Gastroesophageal sphincter (tissue), 4 donors: ENCODE measurements around the gene CDH13. TPM values are rescaled to one million over a fixed set of nuclear protein-coding genes. Genes with fewer than 3 reads are reported as not detected.

ENCODE experiments used
- ATAC-seq: fragments of 150-250 bp; one replicate; pipeline ENCODE4 v1.9.1; 2016; ENCODE audit warnings: mild to moderate bottlenecking, moderate library complexity
- H3K27ac ChIP-seq, 4 donors: fragments of 200-600 bp; sonication (generic) in 3 of 4; 1 replicate in 3 of 4; 2 replicates in 1 of 4; pipeline ENCODE4 v1.5.1; 2016 to 2019
- H3K27me3 ChIP-seq: fragments of 200-600 bp; sonication (generic); one replicate; pipeline ENCODE4 v1.5.1; 2019
- H3K36me3 ChIP-seq, 2 donors: fragments of 200-600 bp; sonication (generic); one replicate each; pipeline ENCODE4 v1.5.1; 2019; ENCODE audit warnings: control low read depth in 1 of 2
- H3K4me1 ChIP-seq, 3 donors: fragments of 200-600 bp; sonication (generic); 1 replicate in 2 of 3; 2 replicates in 1 of 3; pipeline ENCODE4 v1.5.1; 2016 to 2019; ENCODE audit warnings: control low read depth in 2 of 3
- H3K4me3 ChIP-seq, 2 donors: fragments of 200-600 bp; sonication (generic); one replicate each; pipeline ENCODE4 v1.5.1; 2019; ENCODE audit warnings: mild to moderate bottlenecking in 1 of 2, moderate library complexity in 1 of 2
- H3K9me3 ChIP-seq, 3 donors: fragments of 200-600 bp; sonication (generic); one replicate each; pipeline ENCODE4 v1.5.1; 2017 to 2019; ENCODE audit warnings: control low read depth in 2 of 3
- CTCF ChIP-seq, 4 experiments: fragments of 200-600 bp in 2 of 4; fragments of 450-650 bp in 2 of 4; sonication (generic) in 1 of 4; IDR thresholded peaks; one replicate each; pipeline ENCODE4 v1.5.1; 2017 to 2019; ENCODE audit warnings: antibody characterized with exemption in 4 of 4, mild to moderate bottlenecking in 2 of 4, moderate library complexity in 2 of 4
- EP300 ChIP-seq: sonication (generic); formaldehyde crosslinking; IDR thresholded peaks from one replicate; pipeline ENCODE4 v1.6.1; 2017; ENCODE audit warnings: antibody characterized with exemption, mild to moderate bottlenecking
- POLR2A ChIP-seq, 2 donors: fragments of 450-650 bp; IDR thresholded peaks; one replicate each; pipeline ENCODE4 v1.6.1; 2017; ENCODE audit warnings: antibody characterized with exemption in 2 of 2, mild to moderate bottlenecking in 2 of 2, moderate library complexity in 1 of 2
- POLR2AphosphoS5 ChIP-seq: sonication (generic); formaldehyde crosslinking; IDR thresholded peaks from one replicate; pipeline ENCODE4 v1.6.1; 2017; ENCODE audit warnings: antibody characterized with exemption
- WGBS, 2 donors: methylation state at CpG; one replicate each; pipeline ENCODE4 v1.1.5; 2018; ENCODE audit warnings: low coverage in 1 of 2; 5-methylcytosine and 5-hydroxymethylcytosine counted together
- small RNA-seq, 4 donors: library from RNA; depleted of rRNA; stranded (forward); fragments of <200 nt; gene quantifications; one replicate each; pipeline ENCODE3, GENCODE V24; 2016
- total RNA-seq, 4 donors: library from RNA; depleted of rRNA; stranded (reverse); fragments of >200 nt; gene quantifications; one replicate each; pipeline ENCODE4 v1.1.0, GENCODE V29; 2016

The CDH13 gene
- total RNA-seq, 4 donors from 2014 or later: 4.2 to 22.3 (median 11.4) TPM

GRCh38 chr16:83845263-83845662, 1218.5 kb downstream of the CDH13 start:
- Histone ChIP-seq H3K27me3 (no peaks in the 10 kb centered on the region), H3K4me3 (no peak overlapping the region), H3K9me3 (no peaks in the 10 kb centered on the region), H3K27ac (no peak overlapping the region), H3K4me1 (no peaks in the 10 kb centered on the region), H3K36me3 (no peaks in the 10 kb centered on the region)
- no peak for TF ChIP-seq EP300
- TF ChIP-seq POLR2AphosphoS5: no peak
- TF ChIP-seq CTCF (IDR thresholded peaks at IDR 0.05): no peak
- TF ChIP-seq POLR2A (IDR thresholded peaks at IDR 0.05): no peak
- ATAC-seq: no peak
- WGBS, 2 donors: 100% methylated on average over 1 to 2 of the region's 8 CpGs

GRCh38 chr16:83847371-83848225, 1220.8 kb downstream of the CDH13 start:
- TF ChIP-seq POLR2A (IDR thresholded peaks at IDR 0.05) (no peak), EP300 (no peak), CTCF (IDR thresholded peaks at IDR 0.05) (no peak), POLR2AphosphoS5 (no peak)
- WGBS, 2 donors: 63 to 65% methylated on average over 14 of the region's 14 CpGs
- no peaks in the 10 kb centered on the region for H3K9me3 ChIP-seq
- ATAC-seq: no peak
- no peak overlapping the region for H3K4me3 ChIP-seq
- no peaks in the 10 kb centered on the region for H3K4me1 ChIP-seq
- H3K36me3 ChIP-seq: no peaks in the 10 kb centered on the region
- H3K27me3 ChIP-seq: no peaks in the 10 kb centered on the region
- H3K27ac ChIP-seq: no peak overlapping the region

- Histone ChIP-seq H3K27ac (no peak overlapping the region), H3K9me3 (no peaks in the 10 kb centered on the region), H3K27me3 (no peaks in the 10 kb centered on the region), H3K36me3 (no peaks in the 10 kb centered on the region), H3K4me3 (no peak overlapping the region), H3K4me1 (no peaks in the 10 kb centered on the region)
- 71 to 77% methylated on average over 5 of the region's 6 CpGs for WGBS, 2 donors
- no peak for TF ChIP-seq POLR2AphosphoS5
- ATAC-seq: peak; percentile 46
Measured at GRCh38 chr16:83849421-83849820, 1222.7 kb downstream of the CDH13 start.

Small RNA genes within 50 kb of the gene (small RNA-seq; reads per million reads assigned to genes)
- gene AC099506.2: 0 reads per million in 4 donors
- gene MIR3182: 0 reads per million in 4 donors
- 0 reads per million in 4 donors for gene MIR8058
